GM18502 (cell line): ENCODE measurements around the gene DPH2.

Experiments used
- ATAC-seq: cut with Tn5 transposase; IDR thresholded peaks from one replicate; pipeline ENCODE4 v1.9.1; 2021; ENCODE audit warnings: mild to moderate bottlenecking; ENCODE audit not compliant: unreplicated experiment, poor library complexity

The DPH2 gene

GRCh38 chr1:44021156-44021555 is 51.3 kb downstream of the DPH2 start:
- ATAC-seq: no peak

- no peak for ATAC-seq
Measured at GRCh38 chr1:44021581-44022321, 51.9 kb downstream of the DPH2 start.
